Measurements from ENCODE around the gene CEP83.
"Not testable (repeated sequence)": the region's sequence is repeated elsewhere in the genome, so short reads cannot be mapped to it uniquely, and the experiment has no call there.

Gene CEP83

DNA sequence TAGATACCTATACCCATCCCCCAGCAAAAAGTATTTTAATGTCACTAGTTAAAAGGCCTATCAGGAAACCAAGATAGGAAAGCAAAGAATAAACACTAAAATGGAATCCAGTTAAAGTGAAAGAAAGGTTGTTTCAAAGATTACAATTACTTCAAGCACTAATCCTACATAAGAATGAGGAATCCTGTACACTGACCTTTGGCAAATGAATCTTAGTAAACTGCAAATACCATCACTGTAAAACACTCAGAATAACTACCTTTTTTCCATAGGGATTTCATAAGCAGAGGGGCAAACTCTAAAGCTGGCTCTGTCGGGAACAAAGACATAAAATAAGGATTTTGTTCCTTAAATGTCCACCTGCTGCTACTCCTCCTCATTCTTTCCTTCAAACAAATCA, 25.9 kb downstream of the CEP83 start:
- no peak for DNase-seq

- DNase-seq, result no peak
Observed at GRCh38 chr12:94430304-94430703, 29.4 kb downstream of the CEP83 start.

GRCh38 chr12:94429633-94430032, 30.0 kb downstream of the CEP83 start:
- DNase-seq, result no peak

DNA sequence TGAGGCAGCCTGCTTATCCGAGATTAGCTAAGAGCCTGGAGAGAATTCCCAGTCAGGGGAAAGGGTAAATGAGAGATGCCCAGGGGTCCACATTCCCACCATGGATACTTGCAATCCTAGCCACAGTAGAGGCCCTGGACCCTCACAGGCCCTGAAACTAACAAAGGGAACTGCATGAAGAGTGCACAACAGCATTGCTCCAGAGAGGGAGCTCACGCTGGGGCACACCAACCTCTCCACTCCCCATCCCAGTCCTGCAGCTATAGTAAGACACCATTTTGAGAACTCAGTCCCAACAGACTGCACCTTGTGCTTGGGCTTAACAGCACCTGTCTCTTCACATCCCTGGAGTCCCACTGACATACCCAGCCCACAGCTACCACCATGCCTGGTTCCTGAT, 30.5 kb downstream of the CEP83 start:
- no peak for DNase-seq

- DNase-seq, result no peak
Observed at GRCh38 chr12:94427501-94428381, 31.9 kb downstream of the CEP83 start.

- DNase-seq, result no peak
Observed at GRCh38 chr12:94426049-94426448, 33.6 kb downstream of the CEP83 start.

- not testable (repeated sequence) for DNase-seq
Observed at GRCh38 chr12:94424830-94425229, 34.8 kb downstream of the CEP83 start.

DNA sequence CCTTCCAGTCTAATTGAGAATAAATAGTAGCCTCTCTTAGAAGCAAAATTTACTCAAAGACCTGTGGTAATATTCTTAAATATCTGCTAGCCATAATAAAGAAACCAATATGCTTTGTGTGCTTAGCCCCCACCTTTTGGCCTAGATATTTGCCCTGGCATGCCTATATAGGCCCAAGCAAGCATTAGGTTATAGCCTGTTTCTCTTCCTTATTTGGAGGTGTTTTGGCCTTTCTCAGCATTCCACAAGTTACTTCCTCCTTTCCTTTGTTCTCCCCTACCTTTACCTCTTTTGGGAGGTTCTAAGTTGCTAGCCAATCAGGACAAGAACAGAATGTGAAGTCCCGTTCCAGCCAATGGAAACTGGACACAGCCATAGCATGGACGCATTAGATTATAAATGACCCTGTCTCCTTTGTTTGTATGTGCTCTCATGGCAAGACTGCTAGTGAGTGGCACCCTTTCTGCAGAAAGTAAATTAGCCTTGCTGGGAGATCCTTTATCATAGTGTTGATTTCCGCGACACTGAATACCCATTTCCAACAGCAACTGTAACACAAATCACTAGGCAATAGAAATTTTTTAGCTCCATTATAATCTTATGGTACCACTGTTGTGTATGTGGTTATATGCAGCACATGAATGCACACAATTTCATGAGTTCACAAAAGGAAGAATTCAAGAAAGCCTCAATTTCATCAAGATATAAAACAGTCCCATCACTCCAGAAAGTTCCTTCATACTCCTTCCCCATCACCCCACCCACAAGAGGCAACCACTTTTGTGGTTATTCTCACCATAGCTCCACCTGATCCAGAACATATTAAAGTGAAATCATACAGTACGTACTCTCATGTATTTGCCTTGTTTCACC, 37.6 kb downstream of the CEP83 start:
- DNase-seq, result no peak

DNA sequence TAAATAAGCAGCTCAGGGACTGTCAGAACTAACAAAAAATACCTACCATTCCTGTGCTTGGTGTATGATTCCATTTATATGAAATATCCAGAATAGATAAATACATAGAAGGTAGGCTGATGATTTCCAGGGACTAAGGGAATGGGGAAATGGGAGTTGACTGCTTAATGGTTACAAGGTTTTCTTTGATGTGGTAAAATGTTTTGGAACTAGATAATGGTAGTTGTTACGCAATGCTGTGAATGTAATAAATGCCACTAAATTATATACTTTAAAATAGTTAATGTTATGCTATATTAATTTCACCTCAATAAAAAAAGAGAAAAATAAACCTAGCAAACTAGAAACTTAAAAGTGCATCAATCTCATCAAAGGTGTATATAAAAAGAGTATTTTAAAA, 41.1 kb downstream of the CEP83 start:
- no peak for DNase-seq

DNA sequence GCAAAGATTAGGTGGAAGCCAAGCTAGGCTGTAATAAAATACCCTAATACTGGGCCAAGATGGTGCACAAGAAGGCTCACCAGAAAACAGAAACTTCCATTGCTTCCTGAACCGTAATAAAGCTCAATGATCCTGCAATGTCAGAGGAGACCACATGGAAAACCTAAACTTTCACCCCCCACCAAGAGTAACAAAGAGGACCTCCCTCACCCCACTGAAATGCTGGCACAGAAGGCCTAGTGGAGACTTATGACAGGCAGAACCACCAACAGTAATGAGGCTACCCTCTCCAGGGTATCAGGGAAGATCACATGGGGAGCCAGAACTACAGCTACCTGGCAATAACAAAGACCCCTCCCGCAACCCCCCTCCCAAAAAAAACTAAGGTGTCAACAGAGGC, 43.1 kb downstream of the CEP83 start:
- DNase-seq, result no peak

DNA sequence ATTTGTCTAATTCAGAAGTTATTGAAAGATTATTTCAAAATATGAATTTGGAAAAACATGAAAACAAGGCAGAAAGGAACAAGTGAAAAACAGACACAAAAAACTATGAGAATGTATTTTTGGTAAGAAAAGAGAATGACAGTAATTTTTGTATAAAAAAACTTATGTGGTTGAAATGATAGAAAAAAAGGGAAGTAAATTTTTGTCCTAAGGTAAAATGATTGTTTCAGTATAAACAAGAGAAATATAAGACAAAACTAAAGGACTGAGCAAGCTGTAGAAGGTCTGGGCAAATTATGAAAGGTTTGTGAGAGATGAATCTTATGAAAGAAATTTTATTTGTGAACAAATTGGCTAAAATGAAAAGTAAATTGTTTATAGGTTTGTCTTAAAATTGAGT, 44.6 kb downstream of the CEP83 start:
- DNase-seq, result no peak

GRCh38 chr12:94405413-94406116, 54.1 kb downstream of the CEP83 start:
- no peak for DNase-seq

GRCh38 chr12:94404854-94405253, 54.8 kb downstream of the CEP83 start:
- DNase-seq, result no peak

GRCh38 chr12:94401326-94401725, 58.3 kb downstream of the CEP83 start:
- no peak for DNase-seq

DNA sequence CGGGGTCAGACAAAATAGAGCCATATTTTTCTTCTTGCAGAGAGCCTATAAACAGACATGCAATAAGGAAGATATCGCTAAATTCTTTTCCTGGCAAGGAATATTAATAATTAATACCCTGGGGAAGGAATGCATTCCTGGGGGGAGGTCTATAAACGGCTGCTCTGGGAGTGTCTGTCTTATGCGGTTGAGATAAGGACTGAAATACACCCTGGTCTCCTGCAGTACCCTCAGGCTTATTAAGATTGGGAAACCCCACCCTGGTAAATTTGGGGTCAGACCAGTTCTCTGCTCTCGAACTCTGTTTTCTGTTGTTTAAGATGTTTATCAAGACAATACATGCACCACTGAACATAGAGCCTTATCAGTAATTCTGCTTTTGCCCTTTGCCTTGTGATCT, 61.0 kb downstream of the CEP83 start:
- not testable (repeated sequence) for DNase-seq

DNA sequence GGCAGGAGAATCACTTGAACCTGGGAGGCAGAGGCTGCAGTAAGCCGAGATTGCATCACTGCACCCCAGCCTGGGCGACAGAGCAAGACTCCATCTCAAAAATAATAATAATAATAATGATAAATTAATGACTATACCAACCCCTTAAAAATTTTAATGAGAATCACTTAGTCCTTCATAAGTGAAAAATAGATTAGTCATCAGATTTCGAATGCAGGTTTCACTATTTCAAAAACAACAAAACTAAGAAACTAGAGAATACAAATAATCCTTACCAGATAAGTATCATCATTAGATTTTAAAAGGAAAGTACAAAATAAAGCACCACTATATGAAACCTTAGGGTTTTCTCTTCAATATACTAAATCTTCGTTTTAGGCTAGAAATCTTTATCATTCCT, 62.3 kb downstream of the CEP83 start:
- no peak for DNase-seq

GRCh38 chr12:94396014-94396413, 63.7 kb downstream of the CEP83 start:
- not testable (repeated sequence) for DNase-seq

DNA sequence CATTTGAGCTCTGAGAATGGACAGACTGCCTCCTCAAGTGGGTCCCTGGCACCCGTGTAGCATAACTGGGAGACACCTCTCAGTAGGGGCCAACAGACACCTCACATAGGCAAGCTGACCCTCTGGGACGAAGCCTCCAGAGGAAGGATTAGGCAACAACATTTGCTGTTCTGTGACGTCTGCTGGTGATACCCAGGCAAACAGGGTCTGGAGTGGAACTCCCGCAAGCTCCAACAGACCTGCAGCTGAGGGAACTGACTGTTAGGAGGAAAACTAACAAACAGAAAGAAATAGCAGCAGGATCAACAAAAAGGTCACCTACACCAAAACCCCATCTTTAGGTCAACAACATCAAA, 69.6 kb downstream of the CEP83 start:
- no peak for DNase-seq

DNA sequence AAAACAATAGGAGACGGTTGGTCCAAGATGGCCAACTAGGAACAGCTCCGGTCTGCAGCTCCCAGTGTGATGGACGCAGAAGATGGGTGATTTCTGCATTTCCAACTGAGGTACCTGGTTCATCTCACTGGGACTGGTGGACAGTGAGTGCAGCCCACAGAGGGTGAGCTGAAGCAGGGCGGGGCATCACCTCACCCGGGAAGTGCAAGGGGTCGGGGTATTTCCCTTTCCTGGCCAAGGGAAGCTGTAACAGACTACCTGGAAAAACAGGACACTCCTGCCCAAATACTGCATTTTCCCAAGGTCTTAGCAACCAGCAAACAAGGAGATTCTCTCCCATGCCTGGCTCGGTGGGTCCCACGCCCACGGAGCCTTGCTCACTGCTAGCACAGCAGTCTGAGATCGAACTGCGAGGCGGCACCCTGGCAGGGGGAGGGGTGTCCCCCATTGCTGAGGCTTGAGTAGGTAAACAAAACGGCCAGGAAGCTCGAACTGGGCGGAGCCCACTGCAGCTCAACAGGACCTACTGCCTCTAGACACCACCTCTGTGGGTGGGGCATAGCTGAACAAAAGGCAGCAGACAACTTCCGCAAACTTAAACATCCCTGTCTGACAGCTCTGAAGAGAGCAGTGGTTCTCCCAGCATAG, 70.1 kb downstream of the CEP83 start:
- not testable (repeated sequence) for DNase-seq

DNA sequence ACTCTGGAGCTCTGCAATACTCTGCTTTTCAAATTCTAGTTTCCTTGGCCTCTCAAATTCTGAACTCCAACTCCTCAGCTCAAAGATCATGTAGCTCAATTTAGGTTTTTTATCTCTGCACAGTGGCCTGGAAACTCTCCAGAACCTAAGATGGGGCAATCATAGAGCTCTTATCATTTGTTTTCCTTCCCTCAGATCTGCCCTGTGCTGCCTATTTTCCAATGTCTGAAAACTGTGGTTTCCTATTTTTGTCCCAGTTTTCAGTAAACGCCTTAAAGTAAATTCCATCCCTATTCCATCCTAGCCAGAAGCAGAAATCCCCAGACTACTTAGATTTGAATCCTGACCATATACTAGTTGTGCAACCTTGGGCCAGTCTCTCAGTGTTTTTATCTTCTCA, 73.2 kb downstream of the CEP83 start:
- no peak for DNase-seq

- DNase-seq, result no peak
Observed at GRCh38 chr12:94384030-94384429, 75.6 kb downstream of the CEP83 start.

DNA sequence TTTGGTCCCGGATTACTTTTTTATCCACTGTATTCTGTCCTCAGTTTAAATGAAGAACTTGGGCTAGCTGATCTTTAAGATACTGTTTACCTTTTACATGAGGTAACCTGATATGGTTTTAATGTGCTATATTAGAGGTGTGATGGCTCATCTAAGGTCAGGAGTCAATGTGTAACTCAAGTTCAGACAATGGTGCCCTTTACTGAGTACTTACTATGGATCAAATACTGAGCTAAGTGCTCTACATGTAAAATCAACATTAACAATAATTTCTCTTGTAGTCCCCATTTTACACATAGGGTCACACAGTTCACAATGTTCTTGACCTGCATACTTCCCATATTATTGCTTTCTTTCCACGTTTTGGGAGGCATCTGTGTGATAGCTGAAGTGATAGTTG, 79.2 kb downstream of the CEP83 start:
- DNase-seq, result no peak
